NCI-H1105 treated with DMSO at 0.1 percent for 48 hours (cell line): ENCODE data around the gene SMAD7.

Experiments used
- DNase-seq: peaks from one replicate; lab custom pipeline; 2025; lab: John Stamatoyannopoulos, UW

SMAD7 gene

GRCh38 chr18:48944634-48945033, 6.1 kb downstream of the SMAD7 start:
- DNase-seq = no peak

- DNase-seq = no peak
These were observed 6.8 kb downstream of the SMAD7 start for GRCh38 chr18:48943736-48944527.

GRCh38 chr18:48943333-48943732, 7.4 kb downstream of the SMAD7 start:
- DNase-seq = no peak

- DNase-seq = no peak
These were observed 8.1 kb downstream of the SMAD7 start for GRCh38 chr18:48942554-48943261.

GRCh38 chr18:48942086-48942485, 8.7 kb downstream of the SMAD7 start:
- DNase-seq = no peak

GRCh38 chr18:48941672-48942071, 9.1 kb downstream of the SMAD7 start:
- DNase-seq = no peak

GRCh38 chr18:48940854-48941611, 9.7 kb downstream of the SMAD7 start:
- no peak for DNase-seq

- DNase-seq = no peak
These were observed 11.3 kb downstream of the SMAD7 start for GRCh38 chr18:48939205-48940097.

- no peak for DNase-seq
These were observed 11.9 kb downstream of the SMAD7 start for GRCh38 chr18:48938827-48939204.

GRCh38 chr18:48937869-48938750, 12.7 kb downstream of the SMAD7 start:
- DNase-seq = no peak

- no peak for DNase-seq
These were observed 15.4 kb downstream of the SMAD7 start for GRCh38 chr18:48935433-48935774.

GRCh38 chr18:48934723-48935432, 15.9 kb downstream of the SMAD7 start:
- DNase-seq = no peak

GRCh38 chr18:48934415-48934722, 16.4 kb downstream of the SMAD7 start:
- no peak for DNase-seq

- no peak for DNase-seq
These were observed 17.0 kb downstream of the SMAD7 start for GRCh38 chr18:48933578-48934414.

- no peak for DNase-seq
These were observed 17.8 kb downstream of the SMAD7 start for GRCh38 chr18:48932822-48933510.

GRCh38 chr18:48932462-48932818, 18.3 kb downstream of the SMAD7 start:
- DNase-seq = no peak

GRCh38 chr18:48931680-48932461, 18.9 kb downstream of the SMAD7 start:
- DNase-seq = no peak

GRCh38 chr18:48930926-48931325, 19.8 kb downstream of the SMAD7 start:
- no peak for DNase-seq
